Kidney (tissue), 14 donors: ENCODE data around the gene NOL3. TPM values are rescaled to one million over a fixed set of nuclear protein-coding genes. Genes with fewer than 3 reads are reported as not detected.

Experiments
- DNase-seq, 5 donors: peaks; one replicate each; pipeline ENCODE4 v3.0.0-alpha.2; 2013 to 2020
- FAIRE-seq: peaks from 2 replicates; lab custom pipeline; 2012; peaks lifted over from hg19 to GRCh38; lab: Jason Lieb, UNC
- H3K27ac ChIP-seq, 2 donors: one replicate each; pipeline ENCODE4 v1.7.0; 2013; ENCODE audit warnings: low read depth in 2 of 2, low read length in 2 of 2, inconsistent platforms in 1 of 2
- H3K27me3 ChIP-seq: one replicate; pipeline ENCODE4 v1.7.1; 2013; ENCODE audit warnings: low read length, inconsistent platforms; ENCODE audit not compliant: control insufficient read depth, insufficient read depth
- H3K36me3 ChIP-seq, 3 donors: one replicate each; pipeline versions ENCODE4 v1.7.0 to v1.7.1; 2013; ENCODE audit warnings: low read length in 3 of 3, control low read depth in 1 of 3, inconsistent platforms in 1 of 3; ENCODE audit not compliant: insufficient read depth in 3 of 3, control insufficient read depth in 2 of 3
- H3K4me1 ChIP-seq, 3 donors: one replicate each; pipeline versions ENCODE4 v1.7.0 to v1.7.1; 2013; ENCODE audit warnings: low read length in 3 of 3, inconsistent platforms in 1 of 3, low read depth in 1 of 3; ENCODE audit not compliant: control insufficient read depth in 2 of 3, insufficient read depth in 2 of 3
- H3K4me3 ChIP-seq, 3 donors: one replicate each; pipeline versions ENCODE4 v1.7.0 to v1.8.1; 2013; ENCODE audit warnings: low read length in 3 of 3, control low read depth in 1 of 3, inconsistent platforms in 1 of 3
- H3K9ac ChIP-seq, 3 donors: one replicate each; pipeline versions ENCODE4 v1.7.0 to v1.7.1; 2013; ENCODE audit warnings: low read length in 3 of 3, control low read depth in 1 of 3, inconsistent platforms in 1 of 3
- H3K9me3 ChIP-seq, 3 donors: one replicate each; pipeline versions ENCODE4 v1.7.0 to v1.7.1; 2013; ENCODE audit warnings: low read length in 3 of 3, control low read depth in 1 of 3, inconsistent platforms in 1 of 3; ENCODE audit not compliant: control insufficient read depth in 2 of 3, insufficient read depth in 1 of 3
- CTCF ChIP-seq: IDR thresholded peaks from 3 replicates; pipeline ENCODE4 v1.5.1; 2012; ENCODE audit warnings: mild to moderate bottlenecking, moderate library complexity, borderline replicate concordance; ENCODE audit not compliant: insufficient read depth; ENCODE audit errors: extremely low read depth
- intact Hi-C: fragments of 100-400 bp; cut with DNase I; formaldehyde crosslinking; loops from one replicate; pipeline ENCODE4 v1.11.1; 2022
- polyA plus RNA-seq: library from polyadenylated mRNA; stranded (reverse); fragments of 350-450 nt; fragmentation: Illumina TruSeq; extraction: RNeasy Lipid Tissue Mini Kit (QIAGEN cat#74804); gene quantifications from one replicate; pipeline ENCODE4 v1.2.3, GENCODE V29; 2014; ENCODE audit warnings: low read depth, low replicate concordance; ENCODE audit not compliant: insufficient read depth
- total RNA-seq: library from RNA; stranded (reverse); fragmentation: NEBNext Ultra II Directional; extraction: Animal tissue kit (Norgen Biotek cat#: 25700); gene quantifications from one replicate; pipeline ENCODE4 v1.2.1, GENCODE V29; 2021
- donor health status: control.
- donor health status: control.
- donor health status: control.
- donor health status: control.
- donor health status: control.
- donor health status: DM: yes; HTN: yes; CAD: no.
- donor health status: Normal renal cell carcinoma (clear cell type).

The NOL3 gene
- total and polyA plus RNA-seq, 2 donors from 2014 or later = 35.3 to 36.4 TPM

- no peak for TF ChIP-seq CTCF
- Histone ChIP-seq H3K27me3 (no peaks in the 10 kb centered on the region), H3K36me3 (peaks cover 7 to 52% (median 30%) of the 10 kb centered on the region in 3 donors), H3K27ac (peak overlapping the region in 1 of 2 donors; percentile 78), H3K4me1 (peaks cover 0 to 40% (median 34%) of the 10 kb centered on the region in 3 donors), H3K9me3 (no peaks in the 10 kb centered on the region), H3K9ac (peak overlapping the region in 1 of 3 donors; percentile 34), H3K4me3 (no peak overlapping the region)
- DNase-seq (peak in 1 of 5 donors; percentile 48), FAIRE-seq (no peak)
- intact Hi-C loops = no loop called here
Observed at GRCh38 chr16:67197704-67198103, 27.4 kb downstream of the NOL3 start.

DNA sequence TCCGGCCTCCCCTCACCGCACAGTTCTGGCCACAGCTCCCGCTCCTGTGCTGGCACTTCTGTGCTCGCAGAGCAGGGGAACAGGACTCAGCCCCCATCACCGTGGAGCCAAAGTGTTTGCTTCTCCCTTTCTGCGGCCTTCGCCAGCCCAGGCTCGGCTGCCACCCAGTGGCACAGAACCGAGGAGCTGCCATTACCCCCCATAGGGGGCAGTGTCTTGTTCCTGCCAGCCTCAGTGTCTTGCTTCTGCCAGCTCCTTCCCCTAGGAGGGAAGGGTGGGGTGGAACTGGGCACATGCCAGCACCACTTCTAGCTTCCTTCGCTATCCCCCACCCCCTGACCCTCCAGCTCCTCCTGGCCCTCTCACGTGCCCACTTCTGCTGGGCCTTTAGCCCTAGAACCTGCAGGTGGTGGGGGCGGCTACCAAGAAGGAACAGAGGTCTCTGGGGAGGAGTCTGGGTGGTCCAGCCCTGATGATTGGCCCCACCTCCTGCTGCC, 27.9 kb downstream of the NOL3 start:
- TF ChIP-seq CTCF = peak; percentile 56
- DNase-seq (peak in 4 of 5 donors; percentile 29 to 84 (median 56)), FAIRE-seq (no peak)
- Histone ChIP-seq H3K9me3 (no peaks in the 10 kb centered on the region), H3K4me1 (peaks cover 0 to 34% (median 28%) of the 10 kb centered on the region in 3 donors), H3K9ac (peak overlapping the region in 1 of 3 donors; percentile 34), H3K36me3 (peaks cover 7 to 52% (median 30%) of the 10 kb centered on the region in 3 donors), H3K27me3 (no peaks in the 10 kb centered on the region), H3K27ac (peak overlapping the region; percentile 50 to 78), H3K4me3 (peak overlapping the region in 1 of 3 donors; percentile 61)
- intact Hi-C loops = no loop called here

DNA sequence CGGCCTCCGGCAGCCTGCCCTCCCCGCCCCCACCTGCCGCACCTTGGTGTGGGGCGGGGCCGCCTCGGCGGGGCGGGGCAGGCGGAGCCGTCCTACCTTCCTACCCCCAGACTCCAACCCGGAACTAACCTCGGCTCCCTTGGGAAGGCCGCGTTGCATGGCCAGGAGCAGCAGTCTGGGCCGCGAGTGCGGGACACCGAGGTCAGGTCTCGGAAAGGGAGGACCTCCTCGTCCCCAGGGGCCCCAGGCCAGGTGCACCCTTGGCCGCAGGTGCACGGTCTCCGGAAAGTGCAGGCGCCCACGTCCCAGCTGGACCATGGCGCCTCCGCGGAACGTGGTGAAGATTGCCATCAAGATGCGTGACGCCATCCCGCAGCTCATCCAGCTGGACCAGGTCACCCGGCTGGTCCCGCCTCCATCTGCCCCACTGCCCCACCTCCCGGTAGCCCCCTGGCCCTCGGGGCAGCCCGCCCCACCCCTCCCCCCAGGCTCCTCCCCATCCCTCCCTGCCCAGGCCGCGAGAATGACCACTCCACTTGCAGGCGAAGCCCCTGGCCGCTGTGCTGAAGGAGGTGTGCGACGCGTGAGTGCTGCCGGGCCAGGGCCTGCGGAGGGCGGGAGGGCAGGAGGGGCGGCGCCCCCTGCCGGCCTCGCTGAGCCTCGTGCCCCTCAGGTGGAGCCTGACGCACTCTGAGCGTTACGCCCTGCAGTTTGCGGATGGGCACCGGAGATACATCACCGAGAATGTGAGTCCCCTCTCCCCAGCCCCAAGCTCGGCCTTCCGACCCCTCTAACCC, 28.9 kb downstream of the NOL3 start, which contains the start of gene ELMO3:
Gene ELMO3 (plus strand): TSS at position 121 of the 797 bp plus-strand sequence. CDS start 196 bp downstream, at position 317.
- DNase-seq = peak in 3 of 5 donors; percentile 28 to 87 (median 75)
- Histone ChIP-seq H3K9me3 (no peaks in the 10 kb centered on the region), H3K9ac (peak within 1 kb of the TSS in 1 of 3 donors; percentile 34)

More for the DNA sequence above, 28.9 kb downstream of the NOL3 start, which contains the start of gene ELMO3:
- TF ChIP-seq CTCF = peak; percentile 32
- intact Hi-C loops = no loop called here
- Histone ChIP-seq H3K4me1 (peaks cover 0 to 28% (median 20%) of the 10 kb centered on the region in 3 donors), H3K36me3 (peaks cover 7 to 43% (median 31%) of the 10 kb centered on the region in 3 donors), H3K27ac (peak within 1 kb of the TSS; percentile 50 to 78), H3K27me3 (no peaks in the 10 kb centered on the region), H3K4me3 (peak within 1 kb of the TSS in 2 of 3 donors; percentile 47 to 61)
- FAIRE-seq = no peak
